Spleen (tissue), 7 donors: ENCODE data around the gene RASEF.

Experiments used
- CTCF ChIP-seq, 11 experiments: fragments of 200-600 bp in 7 of 11; fragments of 450-650 bp in 4 of 11; sonication (generic) in 4 of 11; IDR thresholded peaks in 8 of 11; conservative IDR thresholded peaks in 3 of 11; 1 replicate in 7 of 11; 2 replicates in 4 of 11; pipeline versions ENCODE4 v1.4.0 to v1.8.0; 2016 to 2021; ENCODE audit warnings: antibody characterized with exemption in 11 of 11, inconsistent platforms in 4 of 11, mild to moderate bottlenecking in 1 of 11
- POLR2A ChIP-seq, 3 donors: fragments of 450-650 bp; IDR thresholded peaks; one replicate each; pipeline ENCODE4 v1.5.1; 2017; ENCODE audit warnings: antibody characterized with exemption in 3 of 3, mild to moderate bottlenecking in 1 of 3
- POLR2AphosphoS5 ChIP-seq, 3 donors: sonication (generic); formaldehyde crosslinking; IDR thresholded peaks; one replicate each; pipeline ENCODE4 v1.5.1; 2017; ENCODE audit warnings: antibody characterized with exemption in 3 of 3
- donor health status: DM: no; HTN: no; CAD: no; lungs with moderate emphysema.
- donor health status: DM: no; HTN: no; CAD: no.
- donor health status: DM: no; HTN: no; CAD: no.

GRCh38 chr9:83106263-83106662 lies 43.3 kb upstream of the RASEF start:
- TF ChIP-seq CTCF (IDR thresholded peaks at IDR 0.05 in 8 of 11, conservative IDR thresholded peaks at IDR 0.05 in 3 of 11) (no peak), POLR2AphosphoS5 (IDR thresholded peaks at IDR 0.05) (no peak), POLR2A (IDR thresholded peaks at IDR 0.05) (no peak)
